ENCODE results near the gene STRIT1. TPM values are rescaled to one million over a fixed set of nuclear protein-coding genes. Genes with fewer than 3 reads are reported as not detected.

The STRIT1 gene
- total and polyA plus RNA-seq, 9 of the 15 experiments (the other 6 are each of a cell fraction or from before 2014, with no cell fraction given) = not detected

DNA sequence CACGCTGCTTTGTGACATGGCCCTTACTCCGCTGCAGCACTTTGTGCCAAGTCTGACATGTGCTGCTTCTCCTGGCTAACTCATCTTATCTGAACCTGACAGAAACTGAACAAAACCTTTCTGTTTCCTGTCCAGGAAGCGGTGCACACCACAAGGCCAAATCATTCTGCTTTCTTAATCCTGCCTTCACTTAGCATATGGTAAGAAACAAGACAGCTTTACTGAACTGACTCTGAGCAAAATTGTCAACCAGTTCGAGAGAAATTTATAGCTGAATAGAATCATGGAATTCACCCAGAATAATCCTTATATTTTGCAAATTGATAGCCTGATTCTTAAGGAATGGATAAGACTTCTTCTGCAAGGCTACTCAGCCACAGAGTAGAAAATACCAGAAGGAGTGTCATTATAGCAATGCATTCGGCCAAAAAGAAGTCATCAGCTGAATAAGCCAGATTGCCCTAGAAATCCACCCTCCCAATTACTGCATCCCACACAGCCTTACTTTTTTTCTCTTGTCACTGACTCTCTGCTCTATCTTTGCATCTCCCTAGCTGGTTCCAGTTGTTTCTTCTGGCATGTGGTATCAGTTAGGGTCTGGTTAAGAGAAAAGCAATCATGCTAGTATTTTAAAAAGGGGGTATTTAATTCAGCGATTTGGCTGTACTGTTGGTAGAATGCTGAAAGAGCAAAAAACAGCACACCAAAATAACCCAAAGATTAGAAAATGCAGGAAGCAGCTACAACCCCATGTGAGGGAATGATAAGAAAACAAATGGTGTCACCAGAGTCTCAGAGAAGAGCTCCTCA, 41.6 kb upstream of the STRIT1 start (continued):
- TF ChIP-seq, protein P1, sequence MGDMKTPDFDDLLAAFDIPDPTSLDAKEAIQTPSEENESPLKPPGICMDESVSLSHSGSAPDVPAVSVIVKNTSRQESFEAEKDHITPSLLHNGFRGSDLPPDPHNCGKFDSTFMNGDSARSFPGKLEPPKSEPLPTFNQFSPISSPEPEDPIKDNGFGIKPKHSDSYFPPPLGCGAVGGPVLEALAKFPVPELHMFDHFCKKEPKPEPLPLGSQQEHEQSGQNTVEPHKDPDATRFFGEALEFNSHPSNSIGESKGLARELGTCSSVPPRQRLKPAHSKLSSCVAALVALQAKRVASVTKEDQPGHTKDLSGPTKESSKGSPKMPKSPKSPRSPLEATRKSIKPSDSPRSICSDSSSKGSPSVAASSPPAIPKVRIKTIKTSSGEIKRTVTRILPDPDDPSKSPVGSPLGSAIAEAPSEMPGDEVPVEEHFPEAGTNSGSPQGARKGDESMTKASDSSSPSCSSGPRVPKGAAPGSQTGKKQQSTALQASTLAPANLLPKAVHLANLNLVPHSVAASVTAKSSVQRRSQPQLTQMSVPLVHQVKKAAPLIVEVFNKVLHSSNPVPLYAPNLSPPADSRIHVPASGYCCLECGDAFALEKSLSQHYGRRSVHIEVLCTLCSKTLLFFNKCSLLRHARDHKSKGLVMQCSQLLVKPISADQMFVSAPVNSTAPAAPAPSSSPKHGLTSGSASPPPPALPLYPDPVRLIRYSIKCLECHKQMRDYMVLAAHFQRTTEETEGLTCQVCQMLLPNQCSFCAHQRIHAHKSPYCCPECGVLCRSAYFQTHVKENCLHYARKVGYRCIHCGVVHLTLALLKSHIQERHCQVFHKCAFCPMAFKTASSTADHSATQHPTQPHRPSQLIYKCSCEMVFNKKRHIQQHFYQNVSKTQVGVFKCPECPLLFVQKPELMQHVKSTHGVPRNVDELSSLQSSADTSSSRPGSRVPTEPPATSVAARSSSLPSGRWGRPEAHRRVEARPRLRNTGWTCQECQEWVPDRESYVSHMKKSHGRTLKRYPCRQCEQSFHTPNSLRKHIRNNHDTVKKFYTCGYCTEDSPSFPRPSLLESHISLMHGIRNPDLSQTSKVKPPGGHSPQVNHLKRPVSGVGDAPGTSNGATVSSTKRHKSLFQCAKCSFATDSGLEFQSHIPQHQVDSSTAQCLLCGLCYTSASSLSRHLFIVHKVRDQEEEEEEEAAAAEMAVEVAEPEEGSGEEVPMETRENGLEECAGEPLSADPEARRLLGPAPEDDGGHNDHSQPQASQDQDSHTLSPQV (IDR thresholded peaks at IDR 0.05) = peak; percentile 96
- TF ChIP-seq ZNF282 (CRISPR knock-in tag; IDR thresholded peaks at IDR 0.05) (no peak), CBX8 (IDR thresholded peaks at IDR 0.05; ENCODE audit: borderline replicate concordance, extremely low read depth, low read depth, low read length, poor library complexity, severe bottlenecking) (no peak), CCAR2 (IDR thresholded peaks at IDR 0.05; ENCODE audit: low read depth, low read length) (no peak), STAG1 (CRISPR knock-in tag; IDR thresholded peaks at IDR 0.05; ENCODE audit: borderline replicate concordance) (no peak), MTA2 (IDR thresholded peaks at IDR 0.05; ENCODE audit: low read depth) (peak; percentile 78), ZC3H11A (IDR thresholded peaks at IDR 0.05; ENCODE audit: low read depth, low read length) (no peak), ZNF57 (CRISPR knock-in tag; IDR thresholded peaks at IDR 0.05) (no peak), HDGF (IDR thresholded peaks at IDR 0.05) (no peak), MTF1 (CRISPR knock-in tag; IDR thresholded peaks at IDR 0.05; ENCODE audit: borderline replicate concordance) (no peak), PRMT5 (CRISPR knock-in tag; IDR thresholded peaks at IDR 0.05) (no peak), ZNF699 (CRISPR knock-in tag; IDR thresholded peaks at IDR 0.05; ENCODE audit: insufficient replicate concordance) (no peak), BACH1 (tag; IDR thresholded peaks at IDR 0.05) (peak; percentile 47; the same call in 1 of the 2 replicates), TEAD4 (IDR thresholded peaks at IDR 0.05; ENCODE audit: low read length) (peak; percentile 95), TEAD4 (CRISPR knock-in tag; IDR thresholded peaks at IDR 0.05; ENCODE audit: borderline replicate concordance) (no peak)
- TF ChIP-seq, protein P2, sequence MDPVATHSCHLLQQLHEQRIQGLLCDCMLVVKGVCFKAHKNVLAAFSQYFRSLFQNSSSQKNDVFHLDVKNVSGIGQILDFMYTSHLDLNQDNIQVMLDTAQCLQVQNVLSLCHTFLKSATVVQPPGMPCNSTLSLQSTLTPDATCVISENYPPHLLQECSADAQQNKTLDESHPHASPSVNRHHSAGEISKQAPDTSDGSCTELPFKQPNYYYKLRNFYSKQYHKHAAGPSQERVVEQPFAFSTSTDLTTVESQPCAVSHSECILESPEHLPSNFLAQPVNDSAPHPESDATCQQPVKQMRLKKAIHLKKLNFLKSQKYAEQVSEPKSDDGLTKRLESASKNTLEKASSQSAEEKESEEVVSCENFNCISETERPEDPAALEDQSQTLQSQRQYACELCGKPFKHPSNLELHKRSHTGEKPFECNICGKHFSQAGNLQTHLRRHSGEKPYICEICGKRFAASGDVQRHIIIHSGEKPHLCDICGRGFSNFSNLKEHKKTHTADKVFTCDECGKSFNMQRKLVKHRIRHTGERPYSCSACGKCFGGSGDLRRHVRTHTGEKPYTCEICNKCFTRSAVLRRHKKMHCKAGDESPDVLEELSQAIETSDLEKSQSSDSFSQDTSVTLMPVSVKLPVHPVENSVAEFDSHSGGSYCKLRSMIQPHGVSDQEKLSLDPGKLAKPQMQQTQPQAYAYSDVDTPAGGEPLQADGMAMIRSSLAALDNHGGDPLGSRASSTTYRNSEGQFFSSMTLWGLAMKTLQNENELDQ (CRISPR knock-in tag; IDR thresholded peaks at IDR 0.05; ENCODE audit: borderline replicate concordance) = no peak
- TF ChIP-seq, protein P3, sequence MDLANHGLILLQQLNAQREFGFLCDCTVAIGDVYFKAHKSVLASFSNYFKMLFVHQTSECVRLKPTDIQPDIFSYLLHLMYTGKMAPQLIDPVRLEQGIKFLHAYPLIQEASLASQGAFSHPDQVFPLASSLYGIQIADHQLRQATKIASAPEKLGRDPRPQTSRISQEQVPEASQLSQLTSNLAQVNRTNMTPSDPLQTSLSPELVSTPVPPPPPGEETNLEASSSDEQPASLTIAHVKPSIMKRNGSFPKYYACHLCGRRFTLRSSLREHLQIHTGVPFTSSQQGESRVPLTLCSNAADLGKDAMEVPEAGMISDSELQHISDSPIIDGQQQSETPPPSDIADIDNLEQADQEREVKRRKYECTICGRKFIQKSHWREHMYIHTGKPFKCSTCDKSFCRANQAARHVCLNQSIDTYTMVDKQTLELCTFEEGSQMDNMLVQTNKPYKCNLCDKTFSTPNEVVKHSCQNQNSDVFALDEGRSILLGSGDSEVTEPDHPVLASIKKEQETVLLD (IDR thresholded peaks at IDR 0.05) = peak; percentile 59; the same call in 1 of the 2 replicates
- TF ChIP-seq, protein P4, sequence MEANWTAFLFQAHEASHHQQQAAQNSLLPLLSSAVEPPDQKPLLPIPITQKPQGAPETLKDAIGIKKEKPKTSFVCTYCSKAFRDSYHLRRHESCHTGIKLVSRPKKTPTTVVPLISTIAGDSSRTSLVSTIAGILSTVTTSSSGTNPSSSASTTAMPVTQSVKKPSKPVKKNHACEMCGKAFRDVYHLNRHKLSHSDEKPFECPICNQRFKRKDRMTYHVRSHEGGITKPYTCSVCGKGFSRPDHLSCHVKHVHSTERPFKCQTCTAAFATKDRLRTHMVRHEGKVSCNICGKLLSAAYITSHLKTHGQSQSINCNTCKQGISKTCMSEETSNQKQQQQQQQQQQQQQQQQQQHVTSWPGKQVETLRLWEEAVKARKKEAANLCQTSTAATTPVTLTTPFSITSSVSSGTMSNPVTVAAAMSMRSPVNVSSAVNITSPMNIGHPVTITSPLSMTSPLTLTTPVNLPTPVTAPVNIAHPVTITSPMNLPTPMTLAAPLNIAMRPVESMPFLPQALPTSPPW (CRISPR knock-in tag; IDR thresholded peaks at IDR 0.05) = peak; percentile 40
